Esophagus muscularis mucosa (tissue), 3 donors: ENCODE results near the gene DNAJC1.

Source experiments
- POLR2A ChIP-seq: fragments of 450-650 bp; IDR thresholded peaks from one replicate; pipeline ENCODE4 v1.6.1; 2017; ENCODE audit warnings: antibody characterized with exemption, moderate library complexity, mild to moderate bottlenecking, low read depth
- POLR2AphosphoS5 ChIP-seq, 2 donors: sonication (generic); formaldehyde crosslinking; IDR thresholded peaks; one replicate each; pipeline ENCODE4 v1.6.1; 2017; ENCODE audit warnings: antibody characterized with exemption in 2 of 2
- TF ChIP-seq, protein P1 (sequence below), 3 experiments: fragments of 200-600 bp in 2 of 3; fragments of 450-650 bp in 1 of 3; sonication (generic) in 2 of 3; IDR thresholded peaks; one replicate each; pipeline ENCODE4 v1.5.1; 2017 to 2019; ENCODE audit warnings: antibody characterized with exemption in 3 of 3, mild to moderate bottlenecking in 2 of 3, moderate library complexity in 1 of 3

DNA sequence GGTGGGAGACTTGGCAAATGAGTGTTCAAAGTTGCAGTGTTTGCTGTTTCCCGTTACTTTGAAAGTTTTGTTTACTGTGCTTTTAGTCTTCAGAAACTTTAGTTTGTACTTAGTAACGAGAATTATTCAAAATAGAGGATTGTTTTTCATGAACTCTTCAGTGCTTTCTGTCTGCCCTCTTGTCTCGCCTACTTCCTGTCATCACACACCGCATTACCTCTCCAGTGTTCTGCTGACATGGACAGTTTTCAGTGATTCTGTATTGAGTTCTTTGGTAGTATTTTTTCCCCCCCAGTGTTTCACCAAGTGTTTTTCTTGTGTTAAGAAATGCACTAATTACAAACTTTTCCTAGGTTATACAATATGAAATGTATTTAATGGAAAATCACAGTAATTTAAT, 262.5 kb downstream of the DNAJC1 start:
- TF ChIP-seq, protein P1, sequence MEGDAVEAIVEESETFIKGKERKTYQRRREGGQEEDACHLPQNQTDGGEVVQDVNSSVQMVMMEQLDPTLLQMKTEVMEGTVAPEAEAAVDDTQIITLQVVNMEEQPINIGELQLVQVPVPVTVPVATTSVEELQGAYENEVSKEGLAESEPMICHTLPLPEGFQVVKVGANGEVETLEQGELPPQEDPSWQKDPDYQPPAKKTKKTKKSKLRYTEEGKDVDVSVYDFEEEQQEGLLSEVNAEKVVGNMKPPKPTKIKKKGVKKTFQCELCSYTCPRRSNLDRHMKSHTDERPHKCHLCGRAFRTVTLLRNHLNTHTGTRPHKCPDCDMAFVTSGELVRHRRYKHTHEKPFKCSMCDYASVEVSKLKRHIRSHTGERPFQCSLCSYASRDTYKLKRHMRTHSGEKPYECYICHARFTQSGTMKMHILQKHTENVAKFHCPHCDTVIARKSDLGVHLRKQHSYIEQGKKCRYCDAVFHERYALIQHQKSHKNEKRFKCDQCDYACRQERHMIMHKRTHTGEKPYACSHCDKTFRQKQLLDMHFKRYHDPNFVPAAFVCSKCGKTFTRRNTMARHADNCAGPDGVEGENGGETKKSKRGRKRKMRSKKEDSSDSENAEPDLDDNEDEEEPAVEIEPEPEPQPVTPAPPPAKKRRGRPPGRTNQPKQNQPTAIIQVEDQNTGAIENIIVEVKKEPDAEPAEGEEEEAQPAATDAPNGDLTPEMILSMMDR (IDR thresholded peaks at IDR 0.05) = no peak
- TF ChIP-seq POLR2AphosphoS5 (IDR thresholded peaks at IDR 0.05) (no peak), POLR2A (no peak)
